ENCODE results near the gene ZNF207.
"Not testable (repeated sequence)": the region's sequence is repeated elsewhere in the genome, so short reads cannot be mapped to it uniquely, and the experiment has no call there.

Gene ZNF207

DNA sequence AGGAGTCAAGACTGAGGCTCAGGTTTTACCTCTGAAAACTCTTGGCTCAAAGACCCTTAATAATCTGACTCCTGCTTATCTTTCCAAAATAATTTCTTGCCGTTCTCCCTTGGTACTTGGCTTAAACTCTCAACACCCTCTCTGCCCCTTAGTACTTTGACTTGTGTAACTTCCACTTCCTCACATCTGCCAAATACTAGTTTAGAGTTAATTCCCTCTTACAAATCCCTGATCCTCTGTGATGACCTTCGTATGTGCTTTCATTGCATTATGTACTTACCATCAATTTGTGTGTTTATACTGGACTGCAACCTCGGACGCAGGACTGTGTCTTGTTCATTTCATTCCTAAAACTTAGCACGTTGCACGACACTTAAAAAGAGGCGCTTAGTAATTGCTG lies 35.2 kb downstream of the ZNF207 start:
- in situ Hi-C loops (cut with HindIII; ENCODE audit: low sequenced_read_pairs): no loop called here

GRCh38 chr17:32385971-32386370 lies 36.0 kb downstream of the ZNF207 start:
- in situ Hi-C loops (cut with HindIII; ENCODE audit: low sequenced_read_pairs): no loop called here

DNA sequence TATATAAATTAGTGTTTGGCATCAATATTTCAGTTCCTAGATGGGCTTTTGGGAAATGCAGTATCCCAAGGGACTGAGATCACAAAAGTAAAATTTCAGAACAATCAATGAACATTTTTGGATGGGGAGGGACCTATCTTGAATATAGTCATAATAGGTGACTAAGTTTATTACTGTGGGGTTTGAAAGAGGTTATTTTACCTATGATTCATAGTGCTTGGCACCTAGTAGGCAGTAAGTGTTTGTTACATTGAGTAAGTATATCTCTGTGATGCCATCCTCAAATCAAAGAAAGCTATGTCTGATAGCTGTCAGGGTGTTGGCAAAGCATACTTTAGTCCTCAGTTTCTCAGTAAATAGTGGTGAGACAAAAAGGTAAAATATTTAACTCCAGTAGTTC lies 36.9 kb downstream of the ZNF207 start:
- in situ Hi-C loops (cut with HindIII; ENCODE audit: low sequenced_read_pairs): no loop called here

GRCh38 chr17:32388128-32388527 lies 38.2 kb downstream of the ZNF207 start:
- in situ Hi-C loops (cut with HindIII; ENCODE audit: low sequenced_read_pairs): not testable (repeated sequence)

DNA sequence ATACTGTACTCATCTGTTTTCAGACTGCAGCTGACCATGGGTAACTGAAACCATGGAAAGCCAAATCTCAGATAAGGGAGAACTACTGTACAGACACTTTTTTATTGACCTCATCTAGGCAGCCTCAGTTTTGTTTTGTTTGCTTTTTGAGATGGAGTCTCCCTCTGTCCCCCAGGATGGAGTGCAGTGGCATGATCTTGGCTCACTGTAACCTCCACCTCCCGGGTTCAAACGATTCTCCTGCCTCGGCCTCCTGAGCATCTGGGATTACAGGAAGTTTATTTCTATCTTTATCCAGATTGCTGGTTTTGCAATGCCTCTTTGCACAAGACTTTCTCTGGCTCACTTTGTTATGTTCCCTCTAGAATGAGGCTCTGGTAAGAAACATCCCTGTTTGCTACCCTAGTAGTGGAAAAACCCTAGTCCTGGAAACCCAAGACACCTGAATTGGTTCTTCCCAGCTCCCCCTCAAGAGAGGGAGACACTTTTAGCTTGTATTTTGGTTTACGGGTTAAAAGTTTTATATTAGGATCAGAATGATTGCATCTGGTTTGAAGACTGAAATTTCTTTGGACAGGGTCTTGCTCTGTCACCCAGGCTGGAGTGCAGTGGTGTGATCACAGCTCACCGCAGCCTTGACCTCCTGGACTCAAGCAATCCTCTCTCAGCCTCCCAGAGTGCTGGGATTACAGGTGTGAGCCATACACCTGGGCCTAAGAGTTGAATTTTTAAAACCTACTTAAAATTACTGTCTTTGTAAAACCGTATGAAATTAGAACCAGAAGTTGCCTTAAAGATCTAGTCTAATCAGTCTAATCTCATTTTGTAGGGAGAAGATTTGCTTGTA lies 38.9 kb downstream of the ZNF207 start:
- in situ Hi-C loops (cut with HindIII; ENCODE audit: low sequenced_read_pairs): no loop called here

GRCh38 chr17:32393904-32394303 lies 43.9 kb downstream of the ZNF207 start:
- in situ Hi-C loops (cut with HindIII; ENCODE audit: low sequenced_read_pairs): no loop called here

DNA sequence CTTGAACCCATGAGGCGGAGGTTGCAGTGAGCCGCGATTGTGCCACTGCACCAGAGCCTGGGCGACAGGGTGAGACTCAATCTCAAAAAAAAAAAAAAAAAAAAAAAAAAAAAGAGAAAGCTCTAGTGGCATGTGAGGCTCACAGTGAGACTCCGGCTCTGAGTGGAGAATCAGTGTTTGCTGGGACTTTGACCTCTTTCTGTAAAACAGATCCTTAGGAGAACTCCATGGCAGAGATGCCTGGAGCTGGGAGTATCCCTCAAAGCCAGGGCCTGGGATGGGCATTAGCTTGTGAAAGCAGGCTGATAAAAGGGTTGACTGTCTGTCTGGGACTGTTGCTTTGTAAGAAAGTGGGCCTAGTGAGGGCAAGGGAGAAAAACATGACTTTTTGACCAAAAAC lies 46.4 kb downstream of the ZNF207 start:
- in situ Hi-C loops (cut with HindIII; ENCODE audit: low sequenced_read_pairs): no loop called here

GRCh38 chr17:32398946-32399345 lies 49.0 kb downstream of the ZNF207 start:
- in situ Hi-C loops (cut with HindIII; ENCODE audit: low sequenced_read_pairs): no loop called here

GRCh38 chr17:32410085-32410484 lies 60.1 kb downstream of the ZNF207 start:
- in situ Hi-C loops (cut with HindIII; ENCODE audit: low sequenced_read_pairs): not testable (repeated sequence)

DNA sequence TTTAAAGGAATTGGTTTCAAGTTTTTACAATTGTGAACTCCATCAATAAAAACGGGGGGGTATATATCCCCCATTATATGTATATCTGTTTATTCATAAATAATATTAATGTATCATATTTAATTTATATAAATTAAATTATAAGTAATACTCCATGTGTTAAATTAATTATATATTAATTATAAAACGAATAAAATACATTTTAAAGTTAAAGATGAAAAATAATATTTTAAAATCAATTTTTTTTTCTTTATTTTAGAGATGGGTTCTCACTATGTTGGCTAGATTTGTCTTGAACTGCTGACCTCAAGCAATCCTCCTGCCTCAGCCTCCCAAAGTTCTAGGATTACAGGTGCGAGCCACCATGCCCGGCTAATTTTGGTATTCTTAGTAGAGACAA lies 76.9 kb downstream of the ZNF207 start:
- in situ Hi-C loops (cut with HindIII; ENCODE audit: low sequenced_read_pairs): no loop called here

DNA sequence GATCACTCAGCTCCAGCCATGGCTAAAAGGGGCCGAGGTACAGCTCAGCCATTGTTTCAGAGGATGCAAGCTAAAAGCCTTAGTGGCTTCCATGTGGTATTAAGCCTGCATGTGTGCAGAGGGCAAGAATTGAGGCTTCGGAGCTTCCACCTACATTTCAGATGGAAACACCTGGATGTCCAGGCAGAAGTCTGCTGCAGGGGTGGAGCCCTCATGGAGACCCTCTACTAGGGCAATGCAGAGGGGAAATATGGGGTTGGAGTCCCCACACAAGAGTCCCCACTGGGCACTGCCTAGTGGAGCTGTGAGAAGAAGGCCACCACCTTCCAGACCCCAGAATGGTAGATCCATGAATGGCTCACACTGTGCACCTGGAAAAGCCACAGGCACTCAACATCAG lies 79.6 kb downstream of the ZNF207 start:
- in situ Hi-C loops (cut with HindIII; ENCODE audit: low sequenced_read_pairs): no loop called here
